Epithelial cell of proximal tubule (primary cell): ENCODE measurements around the gene OPCML. TPM values are rescaled to one million over a fixed set of nuclear protein-coding genes. Genes with fewer than 3 reads are reported as not detected.

Experiments used
- DNase-seq: peaks from one replicate; pipeline ENCODE4 v3.0.0-alpha.2; 2011; ENCODE audit warnings: low read depth
- H3K4me3 ChIP-seq: 2 replicates; pipeline ENCODE4 v1.5.1; 2011; ENCODE audit warnings: low read depth, mild to moderate bottlenecking, low read length
- total RNA-seq: library from RNA; depleted of rRNA; stranded (reverse); fragments of >200 nt; gene quantifications from 2 replicates; pipeline ENCODE4 v1.2.3, GENCODE V29; 2015
- TF ChIP-seq, protein P1 (sequence below): conservative IDR thresholded peaks from 2 replicates; pipeline ENCODE4 v1.5.1; 2012; ENCODE audit warnings: low read depth, mild to moderate bottlenecking, low read length

OPCML gene
- total RNA-seq, 1 donor from 2014 or later, result not detected

DNA sequence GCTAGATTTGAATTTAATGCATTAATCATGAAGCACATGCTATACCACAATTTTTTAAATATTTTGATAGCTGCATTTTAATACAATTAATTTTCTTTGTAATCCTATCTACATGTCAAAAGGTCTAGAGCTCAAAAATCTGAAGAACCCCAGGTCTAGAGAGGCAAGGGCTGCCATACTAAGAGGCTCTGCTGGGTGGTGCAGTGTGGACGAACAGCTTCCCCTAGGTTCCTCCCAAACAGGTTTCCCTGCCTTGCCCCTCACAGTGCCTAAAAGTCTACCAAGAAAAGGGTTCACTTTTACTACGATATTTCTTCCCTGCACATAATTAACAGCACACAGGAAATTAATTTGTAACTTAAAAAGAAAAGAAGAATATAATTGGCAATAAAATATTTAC, 681.1 kb downstream of the OPCML start:
- TF ChIP-seq, protein P1, sequence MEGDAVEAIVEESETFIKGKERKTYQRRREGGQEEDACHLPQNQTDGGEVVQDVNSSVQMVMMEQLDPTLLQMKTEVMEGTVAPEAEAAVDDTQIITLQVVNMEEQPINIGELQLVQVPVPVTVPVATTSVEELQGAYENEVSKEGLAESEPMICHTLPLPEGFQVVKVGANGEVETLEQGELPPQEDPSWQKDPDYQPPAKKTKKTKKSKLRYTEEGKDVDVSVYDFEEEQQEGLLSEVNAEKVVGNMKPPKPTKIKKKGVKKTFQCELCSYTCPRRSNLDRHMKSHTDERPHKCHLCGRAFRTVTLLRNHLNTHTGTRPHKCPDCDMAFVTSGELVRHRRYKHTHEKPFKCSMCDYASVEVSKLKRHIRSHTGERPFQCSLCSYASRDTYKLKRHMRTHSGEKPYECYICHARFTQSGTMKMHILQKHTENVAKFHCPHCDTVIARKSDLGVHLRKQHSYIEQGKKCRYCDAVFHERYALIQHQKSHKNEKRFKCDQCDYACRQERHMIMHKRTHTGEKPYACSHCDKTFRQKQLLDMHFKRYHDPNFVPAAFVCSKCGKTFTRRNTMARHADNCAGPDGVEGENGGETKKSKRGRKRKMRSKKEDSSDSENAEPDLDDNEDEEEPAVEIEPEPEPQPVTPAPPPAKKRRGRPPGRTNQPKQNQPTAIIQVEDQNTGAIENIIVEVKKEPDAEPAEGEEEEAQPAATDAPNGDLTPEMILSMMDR, result no peak
- H3K4me3 ChIP-seq, result no peak overlapping the region
- no peak for DNase-seq

DNA sequence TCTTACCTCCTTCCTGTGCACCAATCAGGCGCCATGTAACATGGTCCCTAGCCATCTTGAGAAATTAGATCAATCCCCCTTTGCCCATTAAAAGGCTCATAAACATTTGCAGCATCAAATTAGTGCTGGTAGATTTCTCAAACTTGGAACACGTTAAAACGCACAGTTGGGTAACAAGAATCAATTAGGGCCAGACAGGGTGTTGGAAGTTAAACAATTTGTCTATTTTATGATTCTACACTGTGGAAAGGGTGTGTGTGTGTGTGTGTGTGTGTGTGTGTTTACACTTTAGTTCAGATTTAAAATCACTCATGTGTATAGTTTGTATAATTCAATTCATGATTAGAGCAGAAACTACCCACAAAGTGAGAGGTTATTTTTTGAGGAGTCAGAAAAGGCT, 682.0 kb downstream of the OPCML start:
- TF ChIP-seq, protein P1, result no peak
- H3K4me3 ChIP-seq, result no peak overlapping the region
- DNase-seq, result no peak

DNA sequence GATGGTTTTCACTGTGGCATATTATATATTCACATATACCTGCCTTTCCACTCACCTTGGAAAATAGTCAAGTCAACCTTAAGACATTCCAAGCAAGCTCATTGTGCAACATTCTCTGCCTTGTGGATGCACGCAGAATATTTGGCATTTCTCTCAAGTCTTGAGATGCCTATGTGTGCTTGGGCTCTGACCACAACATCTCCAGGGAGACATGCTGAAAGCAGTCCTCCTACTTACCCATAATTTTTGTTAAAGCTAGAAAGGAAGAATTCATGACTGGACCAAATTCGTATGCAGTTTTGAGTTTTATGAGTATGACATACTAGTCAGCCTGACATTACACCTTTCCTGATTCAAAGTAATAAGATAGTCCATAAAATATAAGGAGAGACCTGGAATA, 684.0 kb downstream of the OPCML start:
- no peak for DNase-seq
- TF ChIP-seq, protein P1, result no peak
- H3K4me3 ChIP-seq, result no peak overlapping the region

DNA sequence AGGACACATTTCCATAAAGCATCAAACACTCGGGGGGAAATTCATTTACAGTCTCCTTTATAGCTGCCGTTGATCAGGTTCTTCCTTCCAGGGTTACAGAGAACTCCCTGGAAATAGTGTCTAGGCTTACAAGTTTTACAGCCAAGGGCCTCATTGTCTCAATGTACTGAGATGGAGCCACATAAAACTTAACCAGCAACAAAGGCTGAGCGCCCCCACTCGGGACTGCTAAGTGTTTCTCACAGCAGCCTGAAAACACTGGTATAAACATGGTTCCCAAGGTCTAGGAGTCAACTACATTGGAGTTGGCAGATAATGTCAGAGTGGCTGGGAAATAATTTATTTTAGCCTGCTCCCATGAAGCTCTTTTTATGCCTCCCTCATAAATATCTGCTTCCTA, 686.2 kb downstream of the OPCML start:
- TF ChIP-seq, protein P1, result no peak
- no peak for DNase-seq
- no peak overlapping the region for H3K4me3 ChIP-seq

DNA sequence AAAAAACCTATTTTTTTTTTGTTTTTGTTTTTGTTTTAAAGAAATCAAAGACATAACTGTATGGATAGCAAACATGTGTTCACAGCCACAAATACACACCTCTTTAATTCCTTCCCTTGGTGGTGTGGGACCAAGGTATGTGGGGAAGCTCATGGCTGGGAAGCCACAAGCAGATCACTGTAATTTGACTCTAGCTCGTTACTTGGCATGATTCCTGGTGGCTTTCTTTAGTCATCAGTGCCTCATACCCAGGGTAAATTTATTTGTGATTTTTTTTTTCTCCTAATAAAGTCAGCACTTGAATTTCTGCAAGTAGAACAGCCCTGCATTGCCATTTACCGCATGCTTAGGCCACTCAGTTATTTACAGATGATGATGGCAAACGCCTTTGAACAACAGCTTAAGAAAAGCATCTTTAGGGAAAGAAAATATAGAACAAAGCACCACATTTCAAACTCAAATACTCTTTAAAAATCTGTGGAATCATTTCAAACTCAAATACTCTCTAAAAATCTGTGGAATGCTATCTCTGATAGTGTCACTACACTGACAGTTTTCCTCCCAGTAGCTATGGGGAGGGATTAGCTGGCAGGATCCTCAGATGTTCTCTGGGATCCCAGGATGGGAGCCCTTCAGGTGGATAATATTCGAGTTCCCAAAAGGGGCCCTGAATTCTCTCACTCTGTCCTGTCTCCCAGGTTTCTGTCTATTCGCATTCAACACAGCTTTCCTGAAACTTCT, 687.2 kb downstream of the OPCML start:
- H3K4me3 ChIP-seq, result no peak overlapping the region
- DNase-seq, result no peak
- TF ChIP-seq, protein P1, result no peak

DNA sequence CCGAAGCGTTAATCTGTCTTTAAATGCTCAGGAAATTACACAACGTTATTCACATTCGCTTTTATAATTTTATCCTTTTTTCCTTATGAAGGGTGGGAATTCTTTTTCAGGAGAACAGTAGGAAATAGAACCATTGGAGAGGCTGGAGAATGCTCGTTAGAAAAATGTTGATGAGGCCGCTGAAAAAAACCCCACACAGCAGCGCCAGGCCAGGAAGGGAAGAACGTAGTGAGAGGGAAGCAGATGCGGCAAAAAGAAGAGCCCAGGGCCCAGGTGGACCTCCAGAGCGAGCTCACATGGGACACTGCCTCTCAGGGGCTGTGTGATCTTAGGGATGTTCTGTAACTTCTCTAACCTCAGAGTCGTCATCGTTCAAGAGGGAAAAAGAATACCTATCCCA, 691.6 kb downstream of the OPCML start:
- no peak overlapping the region for H3K4me3 ChIP-seq
- TF ChIP-seq, protein P1, result no peak
- no peak for DNase-seq

DNA sequence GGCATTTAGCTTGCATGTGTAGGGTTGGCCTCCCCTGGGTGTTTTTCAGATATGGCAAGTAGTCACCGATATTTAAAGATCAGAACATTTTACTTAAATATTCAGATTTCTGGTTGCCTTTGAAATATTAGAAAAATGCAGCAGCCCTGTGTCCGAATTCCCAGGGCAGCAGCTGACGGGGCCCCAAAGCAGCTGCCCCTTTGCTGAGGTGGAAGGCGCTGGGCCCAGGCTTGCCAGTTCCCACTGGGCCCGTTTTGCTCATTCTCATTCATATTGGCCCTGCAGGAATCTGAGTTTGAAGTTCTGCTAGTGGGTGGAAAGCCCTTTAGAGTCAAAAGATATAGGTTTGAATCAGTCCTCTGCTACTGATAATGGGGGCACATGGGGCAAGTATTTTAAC, 692.1 kb downstream of the OPCML start:
- DNase-seq, result no peak
- no peak overlapping the region for H3K4me3 ChIP-seq
- TF ChIP-seq, protein P1, result no peak
